Cardiac muscle cell (in vitro differentiated cells and primary cell): ENCODE results near the gene DIAPH2. TPM values are rescaled to one million over a fixed set of nuclear protein-coding genes. Genes with fewer than 3 reads are reported as not detected.

Experiments used
- DNase-seq, 2 donors: peaks; one replicate each; pipeline versions ENCODE4 v3.0.0 to v3.0.0-alpha.2; 2010 to 2017; ENCODE audit warnings: low read depth in 1 of 2, low spot score in 1 of 2
- H3K27ac ChIP-seq: fragments of 200-600 bp; sonication (generic); 2 replicates; pipeline ENCODE4 v1.5.1; 2016
- H3K27me3 ChIP-seq: fragments of 200-600 bp; sonication (generic); 2 replicates; pipeline ENCODE4 v1.6.0; 2016; ENCODE audit warnings: control low read depth
- H3K36me3 ChIP-seq: fragments of 200-600 bp; sonication (generic); 2 replicates; pipeline ENCODE4 v1.5.1; 2016; ENCODE audit warnings: control low read depth
- H3K4me1 ChIP-seq: fragments of 200-600 bp; sonication (generic); 2 replicates; pipeline ENCODE4 v1.8.1; 2017; ENCODE audit warnings: low read depth, mild to moderate bottlenecking, mixed run types
- H3K4me3 ChIP-seq: fragments of 200-600 bp; sonication (generic); 2 replicates; pipeline ENCODE4 v1.5.1; 2016; ENCODE audit warnings: mild to moderate bottlenecking
- H3K9me3 ChIP-seq: fragments of 200-600 bp; sonication (generic); 2 replicates; pipeline ENCODE4 v1.5.1; 2017; ENCODE audit warnings: low read depth, mild to moderate bottlenecking, control low read depth
- polyA plus RNA-seq: library from polyadenylated mRNA; unstranded; fragments of >200 nt; fragmentation: Nextera tagmentation; extraction: Ambion mirVana; gene quantifications from 2 replicates; pipeline ENCODE4 v1.2.1, GENCODE V29; 2016
- total RNA-seq: library from RNA; depleted of rRNA; stranded (reverse); fragments of >200 nt; gene quantifications from 2 replicates; pipeline ENCODE4 v1.2.3, GENCODE V29; 2016
- TF ChIP-seq, protein P1 (sequence below): IDR thresholded peaks from 2 replicates; pipeline ENCODE4 v1.5.1; 2012; ENCODE audit warnings: low read depth, mild to moderate bottlenecking, low read length

DIAPH2 gene
- total and polyA plus RNA-seq, 2 experiments from 2014 or later: 9.1 to 18.4 TPM

DNA sequence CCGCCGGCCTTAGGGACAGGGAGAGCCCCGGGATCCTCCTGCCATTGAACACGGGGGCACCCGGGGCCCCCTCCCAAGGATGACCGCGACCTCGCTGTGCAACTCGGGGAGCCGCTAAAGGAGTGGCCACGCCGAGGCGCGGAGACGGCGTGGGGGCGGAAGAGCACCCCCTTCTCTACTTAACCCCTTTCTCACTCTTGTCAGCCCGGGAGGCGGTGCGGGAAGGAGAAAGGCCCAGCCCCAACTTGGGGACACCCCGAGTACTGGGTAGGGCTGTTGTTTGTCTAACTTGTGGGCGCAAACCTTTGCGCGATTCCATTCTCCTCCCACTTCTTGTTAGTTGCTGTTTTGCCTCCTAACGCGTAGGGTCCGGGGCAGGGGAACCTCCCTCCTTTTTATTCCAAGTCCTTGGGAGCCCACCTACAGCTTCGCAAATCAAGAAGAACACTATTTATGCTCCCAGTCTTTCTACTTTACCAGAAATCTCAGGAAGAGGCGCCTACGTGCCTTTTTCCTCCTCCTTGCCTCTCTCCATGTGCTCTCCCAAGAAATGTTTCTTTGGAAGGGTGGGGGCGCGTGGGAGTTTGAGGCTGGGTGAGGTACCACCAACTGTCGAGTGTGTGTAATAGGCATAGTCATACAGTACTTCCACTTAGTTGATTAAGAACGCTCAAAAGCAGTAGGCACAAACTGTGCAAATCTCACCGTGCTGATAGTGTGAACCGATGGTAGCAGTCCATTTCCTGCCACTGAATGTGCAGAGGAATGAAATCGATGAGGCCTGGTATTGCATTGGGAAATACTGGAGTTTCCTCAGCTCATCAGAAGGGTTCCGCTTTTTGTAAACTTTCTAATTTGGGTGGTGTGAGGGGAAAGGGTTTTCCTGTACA, 813 bp downstream of the DIAPH2 start:
- H3K27ac ChIP-seq: no peak overlapping the region
- DNase-seq: peak; percentile 32 to 56
- TF ChIP-seq, protein P1, sequence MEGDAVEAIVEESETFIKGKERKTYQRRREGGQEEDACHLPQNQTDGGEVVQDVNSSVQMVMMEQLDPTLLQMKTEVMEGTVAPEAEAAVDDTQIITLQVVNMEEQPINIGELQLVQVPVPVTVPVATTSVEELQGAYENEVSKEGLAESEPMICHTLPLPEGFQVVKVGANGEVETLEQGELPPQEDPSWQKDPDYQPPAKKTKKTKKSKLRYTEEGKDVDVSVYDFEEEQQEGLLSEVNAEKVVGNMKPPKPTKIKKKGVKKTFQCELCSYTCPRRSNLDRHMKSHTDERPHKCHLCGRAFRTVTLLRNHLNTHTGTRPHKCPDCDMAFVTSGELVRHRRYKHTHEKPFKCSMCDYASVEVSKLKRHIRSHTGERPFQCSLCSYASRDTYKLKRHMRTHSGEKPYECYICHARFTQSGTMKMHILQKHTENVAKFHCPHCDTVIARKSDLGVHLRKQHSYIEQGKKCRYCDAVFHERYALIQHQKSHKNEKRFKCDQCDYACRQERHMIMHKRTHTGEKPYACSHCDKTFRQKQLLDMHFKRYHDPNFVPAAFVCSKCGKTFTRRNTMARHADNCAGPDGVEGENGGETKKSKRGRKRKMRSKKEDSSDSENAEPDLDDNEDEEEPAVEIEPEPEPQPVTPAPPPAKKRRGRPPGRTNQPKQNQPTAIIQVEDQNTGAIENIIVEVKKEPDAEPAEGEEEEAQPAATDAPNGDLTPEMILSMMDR: no peak
- H3K4me3 ChIP-seq: peak overlapping the region; percentile 66
- H3K27me3 ChIP-seq: no peaks in the 10 kb centered on the region
- H3K36me3 ChIP-seq: no peaks in the 10 kb centered on the region
- no peaks in the 10 kb centered on the region for H3K4me1 ChIP-seq
- H3K9me3 ChIP-seq: no peaks in the 10 kb centered on the region

DNA sequence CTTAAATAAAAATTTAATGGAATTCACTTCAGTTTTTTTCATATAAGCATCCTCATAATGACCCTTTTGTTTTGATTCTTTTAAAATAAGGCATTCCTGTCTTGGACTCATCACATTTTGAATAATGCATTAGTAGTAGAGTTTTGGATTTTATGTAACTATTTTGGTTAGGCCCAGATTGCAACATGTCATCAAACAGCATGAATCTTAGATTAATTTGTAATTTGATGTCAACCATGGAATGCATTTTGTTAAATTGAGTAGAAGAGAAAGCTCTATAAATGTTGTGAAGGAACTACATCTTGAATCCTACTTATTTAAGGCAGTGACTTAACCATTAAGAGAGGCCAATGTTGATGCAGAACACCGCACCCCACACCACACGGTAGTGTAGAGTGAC, 3.1 kb downstream of the DIAPH2 start:
- Histone ChIP-seq H3K4me1 (no peaks in the 10 kb centered on the region), H3K27me3 (no peaks in the 10 kb centered on the region), H3K36me3 (no peaks in the 10 kb centered on the region), H3K27ac (no peak overlapping the region), H3K9me3 (no peaks in the 10 kb centered on the region), H3K4me3 (no peak overlapping the region)
- DNase-seq: no peak
- TF ChIP-seq, protein P1: no peak

DNA sequence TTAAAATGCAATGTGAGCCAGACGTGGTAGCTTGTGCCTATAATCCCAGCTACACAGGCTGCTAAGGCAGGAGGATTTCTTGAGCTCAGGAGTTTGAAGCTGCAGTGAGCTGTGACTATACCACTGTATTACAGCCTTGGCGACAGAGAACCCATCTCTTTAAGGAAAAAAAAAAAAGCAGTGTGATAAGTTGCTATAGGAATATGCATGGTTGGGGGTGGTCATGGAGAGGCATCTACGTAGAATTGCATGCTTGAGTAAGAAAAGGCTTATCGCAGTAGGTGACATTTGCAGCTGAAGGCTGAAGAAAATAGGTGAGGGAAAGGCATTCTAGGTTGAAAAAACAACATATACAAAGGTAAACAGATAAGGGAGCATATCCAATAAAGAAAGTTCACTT, 4.1 kb downstream of the DIAPH2 start:
- no peaks in the 10 kb centered on the region for H3K36me3 ChIP-seq
- H3K27me3 ChIP-seq: no peaks in the 10 kb centered on the region
- no peaks in the 10 kb centered on the region for H3K9me3 ChIP-seq
- no peaks in the 10 kb centered on the region for H3K4me1 ChIP-seq
- DNase-seq: no peak
- H3K4me3 ChIP-seq: no peak overlapping the region
- H3K27ac ChIP-seq: no peak overlapping the region
- TF ChIP-seq, protein P1: no peak

DNA sequence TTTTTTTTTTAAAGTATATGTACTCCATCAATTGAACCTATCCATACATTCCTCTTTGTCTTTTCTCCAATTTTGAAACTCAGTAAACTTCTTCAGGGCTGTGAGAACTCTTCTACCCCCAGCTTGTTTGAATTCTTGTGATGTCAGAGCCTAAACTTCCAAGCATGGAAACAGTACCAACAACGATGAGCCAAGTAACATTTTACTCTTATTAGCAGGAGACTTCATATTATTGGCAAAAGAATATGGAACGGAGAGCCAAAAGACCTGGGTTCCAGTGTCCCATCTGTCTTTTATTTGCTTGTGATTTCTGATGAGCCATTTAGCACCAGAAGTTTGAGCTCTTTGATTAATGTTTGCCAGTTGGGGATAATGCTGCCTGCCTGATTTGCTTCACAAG, 5.3 kb downstream of the DIAPH2 start:
- Histone ChIP-seq H3K4me3 (no peak overlapping the region), H3K9me3 (no peaks in the 10 kb centered on the region), H3K36me3 (no peaks in the 10 kb centered on the region), H3K4me1 (no peaks in the 10 kb centered on the region), H3K27ac (no peak overlapping the region), H3K27me3 (no peaks in the 10 kb centered on the region)
- no peak for DNase-seq
- TF ChIP-seq, protein P1: no peak

DNA sequence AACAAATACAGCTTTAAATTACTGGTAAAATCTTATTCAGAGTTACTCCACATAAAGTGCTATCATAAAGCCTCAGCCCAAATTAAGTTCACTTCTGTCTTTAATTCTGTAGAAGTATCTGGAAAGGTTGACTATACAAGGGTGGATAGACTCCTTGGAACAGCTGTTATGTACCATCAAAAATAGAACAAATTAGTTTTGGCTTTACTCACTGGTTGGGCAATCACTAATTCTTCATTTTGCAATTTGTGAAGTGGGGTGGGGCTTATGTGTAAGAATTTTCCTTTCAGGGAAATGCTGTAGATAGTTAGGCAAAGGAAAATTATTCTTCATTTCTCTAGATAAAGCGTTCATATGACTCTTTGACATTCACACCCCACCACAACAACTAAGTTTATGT, 7.8 kb downstream of the DIAPH2 start:
- H3K4me3 ChIP-seq: no peak overlapping the region
- no peaks in the 10 kb centered on the region for H3K9me3 ChIP-seq
- peak in 1 of 2 donors; percentile 57 for DNase-seq
- H3K27ac ChIP-seq: no peak overlapping the region
- H3K27me3 ChIP-seq: no peaks in the 10 kb centered on the region
- TF ChIP-seq, protein P1: no peak
- H3K4me1 ChIP-seq: no peaks in the 10 kb centered on the region
- H3K36me3 ChIP-seq: no peaks in the 10 kb centered on the region
